KOPT-K1 (cell line): ENCODE data around the gene S100A1.
"Not testable (repeated sequence)": the region's sequence is repeated elsewhere in the genome, so short reads cannot be mapped to it uniquely, and the experiment has no call there.

Source experiments
- H3K27ac ChIP-seq: fragments of 200-600 bp; sonication (generic); 2 replicates; pipeline ENCODE4 v1.5.1; 2016; ENCODE audit warnings: antibody characterized with exemption, mild to moderate bottlenecking, low read depth, low read length; ENCODE audit not compliant: poor library complexity, severe bottlenecking
- H3K36me3 ChIP-seq: fragments of 200-600 bp; sonication (generic); 2 replicates; pipeline ENCODE4 v1.5.1; 2017; ENCODE audit warnings: antibody characterized with exemption, mild to moderate bottlenecking, low read length, moderate library complexity; ENCODE audit not compliant: insufficient read depth
- H3K9me3 ChIP-seq: fragments of 200-600 bp; sonication (generic); 2 replicates; pipeline ENCODE4 v1.5.1; 2017; ENCODE audit warnings: antibody characterized with exemption, low read length, mild to moderate bottlenecking; ENCODE audit not compliant: insufficient read depth, poor library complexity, severe bottlenecking

S100A1 gene

GRCh38 chr1:153627715-153628626 is at the start of gene S100A1:
TSS of gene S100A1 (plus strand) at chr1:153628434. CDS start at chr1:153630522, 2,088 bp downstream.
- Histone ChIP-seq H3K9me3 (no peaks in the 10 kb centered on the region), H3K36me3 (no peaks in the 10 kb centered on the region), H3K27ac (no peak within 1 kb of the TSS)

- Histone ChIP-seq H3K9me3 (no peaks in the 10 kb centered on the region), H3K36me3 (no peaks in the 10 kb centered on the region), H3K27ac (no peak overlapping the region)
Measured at GRCh38 chr1:153578490-153578889, 49.7 kb upstream of the S100A1 start.

- Histone ChIP-seq H3K9me3 (no peaks in the 10 kb centered on the region), H3K36me3 (no peaks in the 10 kb centered on the region), H3K27ac (no peak overlapping the region)
Measured at GRCh38 chr1:153578936-153579335, 49.3 kb upstream of the S100A1 start.

GRCh38 chr1:153582836-153583235 is 45.4 kb upstream of the S100A1 start:
- H3K36me3 ChIP-seq, H3K27ac ChIP-seq, H3K9me3 ChIP-seq: not testable (repeated sequence)

- not testable (repeated sequence) for H3K36me3 ChIP-seq, H3K27ac ChIP-seq, H3K9me3 ChIP-seq
Measured at GRCh38 chr1:153583514-153583913, 44.7 kb upstream of the S100A1 start.

- Histone ChIP-seq H3K36me3 (no peaks in the 10 kb centered on the region), H3K27ac (no peak overlapping the region), H3K9me3 (no peaks in the 10 kb centered on the region)
Measured at GRCh38 chr1:153583976-153584375, 44.3 kb upstream of the S100A1 start.

GRCh38 chr1:153585006-153585405 is 43.2 kb upstream of the S100A1 start:
- H3K27ac ChIP-seq: no peak overlapping the region
- H3K9me3 ChIP-seq: no peaks in the 10 kb centered on the region
- H3K36me3 ChIP-seq: no peaks in the 10 kb centered on the region

- no peaks in the 10 kb centered on the region for H3K36me3 ChIP-seq
- no peak overlapping the region for H3K27ac ChIP-seq
- H3K9me3 ChIP-seq: no peaks in the 10 kb centered on the region
Measured at GRCh38 chr1:153586347-153586746, 41.9 kb upstream of the S100A1 start.

GRCh38 chr1:153587314-153587713 is 40.9 kb upstream of the S100A1 start:
- Histone ChIP-seq H3K9me3 (no peaks in the 10 kb centered on the region), H3K27ac (no peak overlapping the region), H3K36me3 (no peaks in the 10 kb centered on the region)

GRCh38 chr1:153588033-153588432 is 40.2 kb upstream of the S100A1 start:
- not testable (repeated sequence) for H3K9me3 ChIP-seq, H3K27ac ChIP-seq, H3K36me3 ChIP-seq

GRCh38 chr1:153588482-153588881 is 39.8 kb upstream of the S100A1 start:
- Histone ChIP-seq H3K9me3 (no peaks in the 10 kb centered on the region), H3K36me3 (no peaks in the 10 kb centered on the region), H3K27ac (no peak overlapping the region)

- H3K36me3 ChIP-seq: no peaks in the 10 kb centered on the region
- H3K27ac ChIP-seq: no peak overlapping the region
- no peaks in the 10 kb centered on the region for H3K9me3 ChIP-seq
Measured at GRCh38 chr1:153592748-153593147, 35.5 kb upstream of the S100A1 start.

GRCh38 chr1:153597206-153597605 is 31.0 kb upstream of the S100A1 start:
- H3K36me3 ChIP-seq: no peaks in the 10 kb centered on the region
- no peaks in the 10 kb centered on the region for H3K9me3 ChIP-seq
- H3K27ac ChIP-seq: no peak overlapping the region

GRCh38 chr1:153598309-153599172 is 29.7 kb upstream of the S100A1 start:
- H3K27ac ChIP-seq: peak overlapping the region; percentile 58
- no peaks in the 10 kb centered on the region for H3K9me3 ChIP-seq
- H3K36me3 ChIP-seq: no peaks in the 10 kb centered on the region

- H3K36me3 ChIP-seq: no peaks in the 10 kb centered on the region
- no peaks in the 10 kb centered on the region for H3K9me3 ChIP-seq
- no peak overlapping the region for H3K27ac ChIP-seq
Measured at GRCh38 chr1:153599847-153600246, 28.4 kb upstream of the S100A1 start.
